Measurements from ENCODE around the gene GCFC2. TPM values are rescaled to one million over a fixed set of nuclear protein-coding genes. Genes with fewer than 3 reads are reported as not detected.

Gene GCFC2
- total RNA-seq, 3 donors from 2014 or later, result 13.6 to 16.4 (median 14.4) TPM

- ATAC-seq (no peak), DNase-seq (no peak)
- intact Hi-C loops (cut with DNase I, micrococcal nuclease), result no loop called here
Observed at GRCh38 chr2:75632091-75632701, 78.5 kb downstream of the GCFC2 start.

GRCh38 chr2:75627902-75628504, 82.7 kb downstream of the GCFC2 start:
- intact Hi-C loops (cut with DNase I, micrococcal nuclease), result no loop called here
- DNase-seq, result peak in 2 of 3 donors; percentile 72 to 80
- Histone ChIP-seq H3K36me3 (ENCODE audit: low read depth) (no peaks in the 10 kb centered on the region), H3K9me3 (no peaks in the 10 kb centered on the region), H3K4me1 (ENCODE audit: low read depth) (no peaks in the 10 kb centered on the region), H3K4me3 (no peak overlapping the region)
- ATAC-seq, result peak; percentile 73
- peak; percentile 76 for TF ChIP-seq CTCF (IDR thresholded peaks at IDR 0.05)

More at GRCh38 chr2:75632091-75632701, 78.5 kb downstream of the GCFC2 start:
- Histone ChIP-seq H3K4me1 (ENCODE audit: low read depth) (no peaks in the 10 kb centered on the region), H3K4me3 (no peak overlapping the region), H3K36me3 (ENCODE audit: low read depth) (no peaks in the 10 kb centered on the region), H3K9me3 (no peaks in the 10 kb centered on the region)
- no peak for TF ChIP-seq CTCF (IDR thresholded peaks at IDR 0.05)

- TF ChIP-seq CTCF (IDR thresholded peaks at IDR 0.05), result no peak
- no peak for DNase-seq
- intact Hi-C loops (cut with DNase I, micrococcal nuclease), result no loop called here
Observed at GRCh38 chr2:75622929-75623328, 87.8 kb downstream of the GCFC2 start.

GRCh38 chr2:75622500-75622899, 88.2 kb downstream of the GCFC2 start:
- Histone ChIP-seq H3K9me3 (no peaks in the 10 kb centered on the region), H3K4me3 (no peak overlapping the region), H3K36me3 (ENCODE audit: low read depth) (no peaks in the 10 kb centered on the region), H3K4me1 (ENCODE audit: low read depth) (no peaks in the 10 kb centered on the region)
- DNase-seq (no peak), ATAC-seq (no peak)
- TF ChIP-seq CTCF (IDR thresholded peaks at IDR 0.05), result no peak
- intact Hi-C loops (cut with DNase I, micrococcal nuclease), result no loop called here

More at GRCh38 chr2:75622929-75623328, 87.8 kb downstream of the GCFC2 start:
- Histone ChIP-seq H3K9me3 (no peaks in the 10 kb centered on the region), H3K36me3 (ENCODE audit: low read depth) (no peaks in the 10 kb centered on the region), H3K4me1 (ENCODE audit: low read depth) (no peaks in the 10 kb centered on the region), H3K4me3 (no peak overlapping the region)
- no peak for ATAC-seq

GRCh38 chr2:75621228-75621627, 89.5 kb downstream of the GCFC2 start:
- Histone ChIP-seq H3K9me3 (no peaks in the 10 kb centered on the region), H3K4me1 (ENCODE audit: low read depth) (no peaks in the 10 kb centered on the region), H3K36me3 (ENCODE audit: low read depth) (no peaks in the 10 kb centered on the region), H3K4me3 (no peak overlapping the region)
- TF ChIP-seq CTCF (IDR thresholded peaks at IDR 0.05), result no peak
- ATAC-seq (no peak), DNase-seq (no peak)
- intact Hi-C loops (cut with DNase I, micrococcal nuclease), result no loop called here

Data from mucosa of descending colon (tissue), 3 donors.